ENCODE measurements around the gene PATE2. TPM values are rescaled to one million over a fixed set of nuclear protein-coding genes. Genes with fewer than 3 reads are reported as not detected.

The PATE2 gene
- polyA plus RNA-seq, 1 experiment, result not detected

DNA sequence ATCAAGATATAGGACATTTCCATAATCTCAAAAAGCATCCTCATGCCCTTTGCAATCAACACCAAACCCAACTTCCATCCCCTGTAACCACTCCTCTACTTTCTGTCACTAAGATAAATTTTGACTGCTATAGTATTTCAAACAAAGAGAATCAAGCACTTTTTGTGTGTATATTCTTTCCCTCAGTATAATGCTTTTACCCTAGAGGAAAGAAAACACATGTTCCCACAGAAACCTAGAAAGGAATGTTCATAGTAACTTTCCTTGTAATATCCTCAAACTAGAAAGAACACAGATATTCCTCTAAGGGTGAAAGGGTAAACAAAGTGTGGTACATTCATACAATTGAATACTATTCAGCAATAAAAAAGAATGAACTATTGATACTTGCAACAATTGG, 38.0 kb downstream of the PATE2 start:
- Histone ChIP-seq H3K36me3 (ENCODE audit: control insufficient read depth, insufficient read depth, low read length) (no peaks in the 10 kb centered on the region), H3K27me3 (ENCODE audit: control insufficient read depth, insufficient read depth, low read length) (peaks cover 2% of the 10 kb centered on the region; the same call in 1 of the 2 replicates), H3K4me3 (ENCODE audit: low read depth, low read length) (no peak overlapping the region)
- ChIA-PET POLR2A (no interaction called here), CTCF (no interaction called here)
- TF ChIP-seq, protein P1, sequence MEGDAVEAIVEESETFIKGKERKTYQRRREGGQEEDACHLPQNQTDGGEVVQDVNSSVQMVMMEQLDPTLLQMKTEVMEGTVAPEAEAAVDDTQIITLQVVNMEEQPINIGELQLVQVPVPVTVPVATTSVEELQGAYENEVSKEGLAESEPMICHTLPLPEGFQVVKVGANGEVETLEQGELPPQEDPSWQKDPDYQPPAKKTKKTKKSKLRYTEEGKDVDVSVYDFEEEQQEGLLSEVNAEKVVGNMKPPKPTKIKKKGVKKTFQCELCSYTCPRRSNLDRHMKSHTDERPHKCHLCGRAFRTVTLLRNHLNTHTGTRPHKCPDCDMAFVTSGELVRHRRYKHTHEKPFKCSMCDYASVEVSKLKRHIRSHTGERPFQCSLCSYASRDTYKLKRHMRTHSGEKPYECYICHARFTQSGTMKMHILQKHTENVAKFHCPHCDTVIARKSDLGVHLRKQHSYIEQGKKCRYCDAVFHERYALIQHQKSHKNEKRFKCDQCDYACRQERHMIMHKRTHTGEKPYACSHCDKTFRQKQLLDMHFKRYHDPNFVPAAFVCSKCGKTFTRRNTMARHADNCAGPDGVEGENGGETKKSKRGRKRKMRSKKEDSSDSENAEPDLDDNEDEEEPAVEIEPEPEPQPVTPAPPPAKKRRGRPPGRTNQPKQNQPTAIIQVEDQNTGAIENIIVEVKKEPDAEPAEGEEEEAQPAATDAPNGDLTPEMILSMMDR (IDR thresholded peaks at IDR 0.05; ENCODE audit: insufficient read depth, low read depth, low read length), result no peak
- DNase-seq (ENCODE audit: low read depth), result no peak

DNA sequence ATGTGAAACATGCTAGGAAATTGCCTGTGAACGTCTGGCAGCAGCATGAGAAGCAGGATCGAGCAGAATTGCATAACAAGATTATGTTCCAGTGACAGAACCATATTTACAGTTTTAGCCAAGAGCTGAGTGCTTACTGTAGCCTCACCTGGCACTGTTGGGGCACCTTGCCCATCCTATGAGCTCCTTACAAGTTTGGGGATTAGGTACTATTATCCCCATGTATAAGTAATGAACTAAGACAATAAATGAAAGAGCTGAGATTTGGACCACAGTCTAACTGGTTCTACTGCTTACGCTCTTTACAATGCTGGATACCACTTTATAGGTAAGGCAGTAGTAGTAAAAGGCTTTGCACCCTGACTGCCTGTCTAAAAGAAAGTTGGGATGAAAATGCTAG, 49.7 kb downstream of the PATE2 start:
- no peak for DNase-seq (ENCODE audit: low read depth)
- CTCF ChIA-PET, result interaction anchor here (0.7 to 1.3 kb wide), 2 partner anchors 80 to 146 kb away, joined by 3 read pairs; no protein-coding TSS in a partner anchor
- POLR2A ChIA-PET, result no interaction called here
- Histone ChIP-seq H3K4me3 (ENCODE audit: low read depth, low read length) (no peak overlapping the region), H3K27me3 (ENCODE audit: control insufficient read depth, insufficient read depth, low read length) (peaks cover 3% of the 10 kb centered on the region; the same call in 1 of the 2 replicates), H3K36me3 (ENCODE audit: control insufficient read depth, insufficient read depth, low read length) (no peaks in the 10 kb centered on the region)
- TF ChIP-seq, protein P1 (IDR thresholded peaks at IDR 0.05; ENCODE audit: insufficient read depth, low read depth, low read length), result no peak

Other genes starting within 250 kb of the PATE2 start
- 72.1 and 114 TPM in 2 replicates for gene EI24, start 209.4 kb downstream of the PATE2 start, polyA plus RNA-seq (2011; rRNA removed)
- gene STT3A, start 186.0 kb downstream of the PATE2 start, polyA plus RNA-seq (2011; rRNA removed), result 363 and 492 TPM in 2 replicates
- gene CHEK1, start 153.7 kb downstream of the PATE2 start, polyA plus RNA-seq (2011; rRNA removed), result 11.4 and 25.2 TPM in 2 replicates
- gene ACRV1, start 98.0 kb downstream of the PATE2 start, polyA plus RNA-seq (2011; rRNA removed), result 0.22 TPM in 1 of 2 replicates, not detected in the other
- gene PATE1, start 32.5 kb downstream of the PATE2 start, polyA plus RNA-seq (2011; rRNA removed), result not detected in 2 replicates
- gene PATE3, start 9.3 kb upstream of the PATE2 start, polyA plus RNA-seq (2011; rRNA removed), result not detected in 2 replicates
- gene PATE4, start 54.5 kb upstream of the PATE2 start, polyA plus RNA-seq (2011; rRNA removed), result not detected in 2 replicates
- 4.3 and 8.4 TPM in 2 replicates for gene HYLS1, start 108.8 kb upstream of the PATE2 start, polyA plus RNA-seq (2011; rRNA removed)
- gene PUS3, start 124.4 kb upstream of the PATE2 start, polyA plus RNA-seq (2011; rRNA removed), result 4.1 and 8.1 TPM in 2 replicates
- gene DDX25, start 125.7 kb upstream of the PATE2 start, polyA plus RNA-seq (2011; rRNA removed), result 0.13 TPM in 1 of 2 replicates, not detected in the other
- not detected in 2 replicates for gene VSIG10L2, start 167.2 kb upstream of the PATE2 start, polyA plus RNA-seq (2011; rRNA removed)